Stimulated activated CD8-positive, alpha-beta memory T cell treated with anti-CD3 and anti-CD28 coated beads, Interleukin-4, amount 100 ng/mL, for 48 hours (primary cell): ENCODE results near the gene MDFIC2.
"Not testable (repeated sequence)": the region's sequence is repeated elsewhere in the genome, so short reads cannot be mapped to it uniquely, and the experiment has no call there.

Source experiments
- DNase-seq: peaks from one replicate; pipeline ENCODE4 v3.0.0-alpha.2; 2020

Gene MDFIC2

DNA sequence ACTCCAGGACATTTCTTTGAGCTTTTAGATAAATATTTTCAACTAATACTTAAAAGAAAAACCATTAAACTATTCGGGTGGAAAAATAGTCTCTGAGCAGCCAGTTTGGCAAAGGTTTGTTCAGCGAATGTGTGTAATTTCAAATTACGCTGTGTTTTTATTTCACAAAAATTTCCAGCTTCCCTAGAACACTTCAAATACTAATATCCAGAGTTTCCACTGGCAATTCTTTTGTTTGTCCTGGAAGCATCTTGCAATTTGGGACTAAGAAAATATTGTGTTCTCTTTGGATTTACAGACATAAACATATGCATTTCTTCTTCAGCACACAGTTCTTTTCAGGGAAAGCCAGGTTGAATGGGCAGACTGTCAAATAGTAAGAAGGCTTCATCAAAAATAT is 61.9 kb downstream of the MDFIC2 start:
- DNase-seq = no peak

DNA sequence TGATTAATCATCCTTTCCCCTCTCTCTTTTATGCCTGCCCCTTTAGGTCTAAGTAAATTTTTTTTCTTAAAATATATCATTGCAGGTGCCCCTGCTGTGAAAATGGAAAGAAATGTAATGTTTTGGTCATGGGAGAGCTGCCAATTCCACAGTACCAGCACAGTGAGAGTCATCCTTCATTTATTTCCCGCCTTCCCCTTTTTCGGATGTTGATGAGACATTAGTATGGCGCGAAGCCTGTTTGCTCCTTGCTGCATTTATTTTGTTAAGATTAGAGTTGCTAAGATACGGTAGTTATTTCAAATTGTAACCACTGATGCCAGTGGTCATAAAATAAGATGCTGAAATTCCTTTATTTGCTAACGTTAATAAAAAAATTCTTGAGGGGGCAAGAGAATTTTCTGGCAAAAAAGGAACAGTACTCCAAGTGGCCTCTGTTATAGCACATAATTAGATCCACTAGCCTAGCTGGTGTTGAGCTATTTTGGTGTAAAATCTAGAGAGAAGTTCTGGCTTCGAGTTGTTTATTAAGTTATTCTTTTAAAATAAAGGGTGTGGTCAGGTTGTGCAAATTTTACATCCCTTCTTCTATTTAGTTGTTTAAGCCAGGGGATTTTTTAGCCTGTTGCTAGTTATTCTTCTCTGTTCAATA is 62.8 kb downstream of the MDFIC2 start:
- no peak for DNase-seq

DNA sequence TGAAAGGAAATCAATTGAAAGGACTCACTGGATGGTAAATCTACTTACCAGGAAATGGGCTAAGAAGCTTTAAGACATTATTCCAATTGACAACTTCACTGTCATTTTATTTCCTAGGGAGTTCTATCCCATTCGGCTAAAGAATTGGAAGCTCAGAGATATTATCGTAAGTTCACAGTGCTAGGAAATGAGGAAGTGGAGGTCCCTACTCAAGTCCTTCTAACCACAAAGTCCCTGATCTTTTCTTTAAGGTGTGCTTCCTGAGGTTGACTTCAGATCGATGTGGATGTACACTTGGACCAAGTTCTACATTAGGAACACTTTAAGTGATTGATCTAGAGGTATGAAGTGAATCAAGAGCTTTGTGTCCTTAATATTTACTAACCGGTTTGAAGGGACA is 63.6 kb downstream of the MDFIC2 start:
- DNase-seq = no peak

DNA sequence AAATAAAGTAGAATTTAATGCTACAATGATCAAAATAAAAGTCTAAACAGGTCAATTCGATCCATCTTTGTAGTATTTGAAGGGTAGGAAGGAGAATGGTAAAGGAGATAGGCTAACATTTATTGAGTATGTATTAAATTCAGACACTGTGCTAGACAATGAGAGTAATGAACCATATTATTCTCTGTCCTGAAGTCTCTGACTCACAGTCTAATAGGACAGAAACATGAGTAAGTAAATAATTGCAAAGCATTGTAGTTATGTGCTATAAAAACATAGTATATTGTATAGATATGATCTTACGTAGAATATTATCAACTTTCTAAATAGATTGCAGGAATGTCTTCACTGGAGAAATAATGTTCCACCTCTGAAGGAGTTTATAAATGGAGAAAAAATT is 64.5 kb downstream of the MDFIC2 start:
- no peak for DNase-seq

DNA sequence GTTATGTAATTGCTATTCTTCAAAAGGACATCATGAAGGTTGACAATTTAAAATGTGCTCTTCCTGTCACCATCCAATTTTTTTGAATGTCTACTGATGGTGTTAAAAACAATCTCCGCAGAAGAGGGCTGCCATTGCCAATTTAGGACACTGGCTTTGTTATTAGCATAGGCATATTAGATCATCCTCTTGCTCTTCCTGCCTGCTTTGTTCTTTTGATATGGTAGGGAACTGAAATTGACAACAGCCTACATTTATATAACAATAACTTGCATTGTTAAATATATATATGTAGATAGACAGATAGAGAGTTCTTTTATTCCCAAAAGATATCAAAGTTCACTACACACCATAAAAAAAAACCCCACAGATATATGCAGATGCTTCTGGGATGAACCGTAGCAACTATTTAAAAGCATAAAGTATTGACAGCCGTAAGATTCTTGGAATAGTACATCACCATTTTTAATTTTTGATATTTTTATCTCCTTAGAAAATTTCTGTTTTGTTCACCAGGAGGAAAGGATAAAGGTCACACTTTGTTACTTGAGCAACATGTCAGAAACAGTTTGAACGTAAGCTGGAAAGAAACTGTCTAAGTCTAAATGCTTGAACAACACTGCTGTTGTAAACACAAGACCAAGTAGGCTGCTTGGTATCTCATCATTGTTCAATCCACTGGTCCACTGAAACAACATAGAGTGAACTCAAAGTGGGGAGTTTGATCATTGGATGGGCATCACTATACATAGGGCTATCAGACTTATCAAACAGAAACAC is 66.5 kb downstream of the MDFIC2 start:
- no peak for DNase-seq

DNA sequence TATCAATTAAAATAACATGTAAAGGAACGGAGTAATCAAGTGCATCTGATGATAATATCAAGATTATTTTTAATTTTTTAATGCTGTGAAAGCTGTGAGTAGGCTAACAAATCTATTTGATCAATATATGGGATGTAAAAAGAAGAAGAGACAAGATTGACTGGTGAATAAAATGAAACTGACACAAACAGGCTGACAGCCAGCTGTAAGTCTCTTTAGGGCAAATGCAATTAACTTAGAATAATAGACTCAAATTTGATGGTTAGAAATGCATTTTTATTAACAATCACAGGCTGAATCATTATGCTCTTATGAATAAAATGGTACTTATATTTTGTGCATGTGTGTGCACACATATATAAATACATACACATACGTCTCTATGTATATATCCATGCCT is 68.0 kb downstream of the MDFIC2 start:
- DNase-seq = no peak

DNA sequence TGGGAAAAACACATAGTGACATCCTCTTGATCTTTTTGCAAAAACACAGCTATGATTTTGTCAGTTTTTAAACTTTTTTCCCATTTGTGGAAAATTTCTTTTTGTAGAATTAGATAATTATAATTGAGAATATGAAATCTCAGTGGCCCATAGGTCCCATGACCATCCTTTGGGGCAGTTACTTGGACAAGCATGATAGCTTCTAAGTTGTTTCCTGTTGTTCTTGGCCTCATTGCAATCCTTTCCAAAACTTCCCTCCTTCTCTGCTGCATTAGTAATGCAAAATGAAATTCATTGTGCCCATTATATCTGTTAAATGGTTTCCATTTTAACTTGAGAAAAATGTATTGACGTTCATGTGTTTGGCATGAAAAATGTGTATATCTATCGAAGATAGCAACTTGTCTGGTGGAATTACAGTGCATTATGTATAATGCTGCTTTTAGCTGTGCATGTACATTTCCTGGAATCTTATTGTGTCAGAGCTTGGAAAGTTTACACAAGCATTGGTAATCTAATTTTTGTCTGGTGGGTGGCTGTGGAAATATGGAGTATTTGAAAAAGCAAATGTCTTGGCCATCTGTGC is 70.0 kb downstream of the MDFIC2 start:
- no peak for DNase-seq

DNA sequence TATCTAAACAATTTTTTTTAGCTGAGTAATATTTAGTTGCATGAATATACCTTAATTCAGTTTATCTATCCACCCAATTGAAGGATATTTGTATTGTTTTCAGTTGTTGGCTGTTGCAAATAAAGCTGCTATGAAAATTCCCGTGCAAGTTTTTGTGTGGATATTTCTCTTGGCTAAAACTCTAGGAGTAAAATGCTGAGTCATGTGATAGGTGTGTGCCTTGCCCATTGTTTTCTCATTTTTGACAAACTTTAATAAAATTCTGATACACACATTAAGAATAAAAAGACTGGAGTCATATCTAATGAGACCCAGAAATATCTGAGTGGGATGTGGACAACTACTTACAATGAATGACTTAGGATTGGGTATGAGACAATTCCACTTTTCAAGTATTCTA is 78.6 kb downstream of the MDFIC2 start:
- no peak for DNase-seq

DNA sequence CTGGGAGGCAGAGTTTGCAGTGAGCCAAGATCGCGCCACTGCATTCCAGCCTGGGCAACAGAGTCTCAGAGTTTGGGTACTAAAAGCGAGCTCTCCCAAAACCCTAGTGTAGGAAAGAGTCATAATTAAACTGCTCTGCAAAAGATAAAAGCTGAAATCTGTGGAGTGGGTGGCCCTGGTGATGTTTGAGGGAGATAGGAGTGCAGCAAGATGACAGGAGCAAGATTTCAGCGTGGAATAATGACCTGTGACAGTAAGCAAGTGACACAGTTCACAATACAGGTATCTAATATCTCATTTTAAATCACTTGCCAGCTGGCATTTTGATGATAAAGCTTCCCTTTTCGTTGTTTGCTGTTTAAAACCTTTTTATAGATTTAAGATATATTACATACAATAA is 79.3 kb downstream of the MDFIC2 start:
- no peak for DNase-seq

DNA sequence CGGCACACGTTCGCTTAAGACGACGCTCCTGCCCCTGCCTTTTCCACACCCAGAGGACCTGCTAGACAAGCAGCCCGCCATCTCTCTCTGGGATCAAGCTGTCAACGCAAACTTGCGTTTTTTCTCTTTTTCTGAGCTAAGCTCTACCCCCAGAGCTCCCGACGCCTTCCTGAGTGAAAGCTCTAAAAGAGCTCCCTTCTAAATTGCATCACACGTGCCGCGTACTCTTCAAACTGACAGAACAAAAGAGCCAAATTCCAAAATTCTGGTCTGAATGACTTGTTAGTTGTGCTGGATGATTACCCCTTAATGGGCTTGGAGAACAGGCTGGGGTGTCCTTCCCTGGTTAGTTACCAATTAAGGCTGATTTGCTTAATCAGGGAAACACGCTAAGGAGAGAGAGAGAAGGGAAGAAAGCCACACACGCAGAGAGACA is 81.2 kb downstream of the MDFIC2 start:
- DNase-seq = no peak

DNA sequence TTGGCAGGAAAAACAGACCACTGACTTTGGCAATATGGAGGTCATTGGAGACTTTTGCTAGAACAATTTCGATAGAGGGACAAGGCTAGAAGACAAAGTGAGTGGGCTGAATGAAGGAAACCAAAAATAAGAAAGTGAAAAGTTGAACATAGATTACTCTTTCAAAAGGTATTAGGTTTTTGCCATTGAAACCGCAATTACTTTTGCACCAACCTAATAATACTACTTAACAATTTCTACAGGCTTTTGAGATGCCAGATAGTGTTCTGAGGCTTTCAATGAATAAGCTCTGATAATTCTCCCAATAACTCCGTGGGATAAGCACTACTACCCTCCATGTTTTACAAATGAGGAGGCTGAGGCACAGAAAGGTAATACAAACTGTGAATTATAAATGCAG is 85.0 kb downstream of the MDFIC2 start:
- no peak for DNase-seq

DNA sequence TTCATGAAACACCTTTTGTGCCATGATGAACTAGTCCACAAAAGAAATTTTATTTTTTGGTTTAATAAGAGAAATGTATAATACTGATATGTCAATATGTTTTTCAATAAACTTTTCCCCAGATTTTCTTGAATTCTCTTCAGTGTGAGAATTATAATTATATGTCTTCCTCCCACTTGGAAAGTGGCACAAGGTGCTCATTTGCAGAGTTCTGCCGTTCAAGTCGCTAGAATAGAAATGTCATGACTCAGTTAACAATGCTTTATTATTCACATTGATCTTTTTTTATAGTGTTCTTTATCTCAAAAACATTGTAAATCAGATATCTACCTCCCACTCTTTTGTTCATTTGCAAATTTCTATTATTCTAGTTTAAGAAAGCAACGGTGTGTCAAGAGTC is 87.3 kb downstream of the MDFIC2 start:
- no peak for DNase-seq

DNA sequence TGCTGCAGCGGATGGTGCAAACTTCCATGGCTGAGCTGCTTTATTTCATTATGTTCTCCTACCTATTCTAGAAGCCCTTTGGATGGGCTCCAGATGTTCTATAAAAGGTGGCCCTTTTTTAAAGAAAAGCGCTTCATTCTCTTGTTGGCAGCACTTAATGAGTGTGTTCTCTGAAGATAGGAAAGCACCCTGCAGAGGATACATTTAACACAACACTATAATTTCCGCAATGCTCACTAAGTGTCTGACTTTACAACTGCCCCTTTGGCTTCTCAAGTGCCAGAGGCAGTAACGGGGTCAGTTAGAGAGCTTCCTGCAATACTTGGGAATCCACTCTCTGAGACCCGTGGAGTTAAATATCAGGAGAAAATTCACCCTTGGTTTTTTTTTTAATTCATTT is 88.1 kb downstream of the MDFIC2 start:
- DNase-seq = no peak

DNA sequence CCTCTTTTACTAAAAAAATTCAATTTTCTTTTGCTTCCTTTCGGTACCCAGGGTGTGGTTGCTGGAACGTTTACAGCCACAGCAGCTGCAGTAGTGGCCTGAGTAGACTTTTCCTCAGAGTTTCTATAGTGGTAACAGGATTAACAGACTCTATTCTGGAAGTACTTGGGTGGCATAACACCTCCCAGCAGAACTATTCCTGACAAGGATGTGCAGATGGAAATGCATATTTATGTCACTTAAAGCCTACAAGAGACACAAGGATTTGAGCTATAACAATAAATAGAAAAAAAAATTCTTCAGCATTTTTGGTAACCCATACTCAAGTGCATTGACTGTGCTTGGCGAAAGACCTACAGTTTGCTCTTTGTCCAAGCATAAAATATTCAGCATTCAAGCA is 94.0 kb downstream of the MDFIC2 start:
- DNase-seq = no peak

DNA sequence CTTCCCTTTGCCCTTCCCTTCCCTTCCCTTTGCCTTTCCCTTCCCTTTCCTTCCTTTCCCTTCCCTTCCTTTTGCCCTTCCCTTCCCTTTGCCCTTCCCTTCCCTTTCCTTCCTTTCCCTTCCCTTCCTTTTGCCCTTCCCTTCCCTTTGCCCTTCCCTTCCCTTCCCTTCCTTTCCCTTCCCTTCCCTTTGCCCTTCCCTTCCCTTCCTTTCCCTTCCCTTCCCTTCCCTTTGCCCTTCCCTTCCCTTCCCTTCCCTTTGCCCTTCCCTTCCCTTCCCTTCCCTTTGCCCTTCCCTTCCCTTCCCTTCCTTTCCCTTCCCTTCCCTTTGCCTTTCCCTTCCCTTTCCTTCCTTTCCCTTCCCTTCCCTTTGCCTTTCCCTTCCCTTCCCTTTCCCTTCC is 101.2 kb downstream of the MDFIC2 start:
- DNase-seq = not testable (repeated sequence)

DNA sequence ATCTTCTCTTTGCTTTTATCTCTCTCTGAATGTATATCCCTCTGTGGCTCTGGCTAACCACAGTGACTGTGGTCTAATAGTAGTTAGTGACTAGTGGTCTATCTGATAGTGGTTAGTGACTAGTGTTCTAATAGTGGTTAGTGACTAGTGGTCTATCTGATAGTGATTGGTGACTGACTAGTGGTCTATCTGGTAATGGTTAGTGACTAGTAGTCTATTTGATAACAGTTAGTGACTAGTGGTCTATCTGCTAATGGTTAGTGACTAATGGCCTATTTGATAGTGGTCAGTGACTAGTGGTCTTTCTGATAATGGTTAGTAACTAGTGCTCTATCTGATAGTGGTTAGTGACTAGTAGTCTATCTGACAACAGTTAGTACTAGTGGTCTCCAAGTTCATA is 110.5 kb downstream of the MDFIC2 start:
- no peak for DNase-seq

DNA sequence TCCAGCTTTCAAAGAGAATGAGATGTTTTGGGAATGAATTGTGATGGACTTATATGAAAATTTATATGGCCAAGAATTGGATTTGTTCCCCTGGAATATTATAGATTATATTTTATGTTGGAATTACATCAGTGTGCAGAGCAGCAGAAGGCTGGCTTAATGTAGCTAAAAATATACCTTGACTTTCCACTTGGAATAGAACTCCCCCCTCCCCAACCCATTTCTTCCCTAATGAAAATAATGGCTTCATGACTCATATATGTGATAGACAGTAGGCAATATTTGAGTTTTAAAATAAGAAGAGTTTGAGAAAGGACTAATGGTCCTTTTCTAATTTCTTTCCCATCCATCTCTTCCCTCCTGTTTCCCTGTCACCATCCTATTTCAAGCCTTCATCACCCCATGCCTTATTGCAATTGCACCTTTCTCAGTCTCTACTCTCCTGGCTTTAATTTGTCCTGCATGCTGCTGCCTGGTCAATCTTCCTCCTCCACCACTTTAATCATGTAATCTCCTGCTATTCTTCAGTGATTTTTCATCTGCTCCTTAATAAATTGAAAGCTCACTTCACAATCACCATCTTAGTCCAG is 122.5 kb downstream of the MDFIC2 start:
- DNase-seq = no peak

DNA sequence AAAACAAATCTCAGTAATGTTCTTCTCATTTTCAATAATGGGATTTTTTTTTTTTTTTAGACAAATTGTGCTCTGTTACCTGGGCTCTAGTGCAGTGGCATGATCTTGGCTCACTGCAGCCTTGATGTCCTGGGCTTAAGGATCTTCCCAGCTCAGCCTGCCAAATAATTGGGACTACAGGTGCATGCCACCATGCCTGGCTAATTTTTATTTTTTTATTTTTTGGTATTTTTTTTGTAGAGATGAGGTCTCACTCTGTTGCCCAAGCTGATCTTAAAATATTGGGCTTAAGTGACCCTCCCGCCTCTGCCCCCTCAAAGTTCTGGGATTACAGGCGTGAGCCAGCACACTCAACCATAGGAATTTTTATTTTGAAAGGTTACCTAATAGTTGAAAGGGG is 126.2 kb downstream of the MDFIC2 start:
- no peak for DNase-seq

DNA sequence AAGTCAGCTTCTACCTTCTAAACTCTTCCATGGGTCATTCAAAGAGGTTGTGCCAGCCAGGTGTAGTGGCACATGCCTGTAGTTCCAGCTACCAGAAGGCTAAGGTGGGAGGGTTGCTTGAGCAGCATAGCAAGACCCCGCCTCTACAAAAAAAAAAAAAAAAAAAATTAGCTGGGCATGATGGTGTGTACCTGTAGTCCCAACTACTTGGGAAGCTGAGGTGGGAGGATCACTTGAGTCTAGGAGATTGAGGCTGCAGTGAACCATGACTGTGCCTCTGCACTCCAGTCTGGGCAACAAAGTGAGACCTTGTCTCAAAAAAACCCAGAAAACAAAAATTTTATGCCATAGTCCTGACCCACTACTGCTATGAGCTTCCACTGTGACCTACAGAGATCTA is 126.8 kb downstream of the MDFIC2 start:
- no peak for DNase-seq

DNA sequence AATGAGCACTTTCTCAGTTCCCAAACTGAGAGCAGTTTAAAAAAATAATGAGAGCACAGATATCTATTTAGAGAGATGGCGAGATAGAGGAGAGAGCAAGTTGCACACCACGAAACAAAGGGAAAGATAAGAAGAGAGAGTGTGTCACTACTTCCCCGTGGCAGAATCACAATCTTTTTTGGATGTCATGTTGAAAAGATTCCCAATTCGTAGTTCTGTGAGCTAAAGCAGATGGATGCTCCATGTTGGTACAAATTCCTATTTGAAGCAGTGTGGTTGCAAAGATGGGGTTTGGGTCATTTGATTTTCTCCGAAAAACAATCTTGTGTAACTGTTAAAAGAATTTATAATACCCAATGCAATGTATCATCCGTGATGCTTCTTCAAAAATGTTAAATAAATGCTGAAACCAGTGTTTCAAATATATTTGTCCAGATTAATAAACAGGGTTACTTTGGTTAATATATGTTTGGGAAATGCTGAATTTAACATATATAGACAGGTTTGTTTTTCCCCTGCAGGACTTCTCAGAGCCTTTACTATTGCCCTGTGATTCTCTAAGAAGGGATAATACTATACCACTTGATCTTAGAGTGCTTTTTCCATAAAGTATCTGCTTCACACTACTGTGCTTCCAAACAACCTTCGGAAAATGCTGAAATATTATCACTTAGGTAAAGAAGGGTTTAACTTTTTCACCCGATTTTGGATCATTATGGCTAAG is 128.5 kb downstream of the MDFIC2 start:
- DNase-seq = no peak

DNA sequence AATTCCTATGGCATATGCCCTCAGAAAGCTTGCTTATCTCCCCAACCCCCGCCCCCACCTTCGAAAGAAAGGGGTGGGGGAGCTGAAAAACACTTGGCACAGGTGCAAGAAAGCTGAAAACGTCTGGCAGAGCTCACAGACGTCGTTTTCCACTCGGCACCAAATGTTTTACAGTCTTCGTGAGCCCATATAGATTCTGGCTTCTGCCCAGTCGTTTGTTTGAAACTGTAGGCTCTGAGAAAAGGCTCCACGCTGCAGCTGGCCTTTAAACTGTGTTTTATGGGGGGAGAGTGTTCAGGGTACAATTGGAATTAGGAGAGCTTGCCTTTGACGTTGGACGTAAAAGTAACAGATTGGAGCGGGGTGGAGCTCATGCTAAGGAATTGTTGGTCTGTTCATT is 130.3 kb downstream of the MDFIC2 start:
- no peak for DNase-seq

DNA sequence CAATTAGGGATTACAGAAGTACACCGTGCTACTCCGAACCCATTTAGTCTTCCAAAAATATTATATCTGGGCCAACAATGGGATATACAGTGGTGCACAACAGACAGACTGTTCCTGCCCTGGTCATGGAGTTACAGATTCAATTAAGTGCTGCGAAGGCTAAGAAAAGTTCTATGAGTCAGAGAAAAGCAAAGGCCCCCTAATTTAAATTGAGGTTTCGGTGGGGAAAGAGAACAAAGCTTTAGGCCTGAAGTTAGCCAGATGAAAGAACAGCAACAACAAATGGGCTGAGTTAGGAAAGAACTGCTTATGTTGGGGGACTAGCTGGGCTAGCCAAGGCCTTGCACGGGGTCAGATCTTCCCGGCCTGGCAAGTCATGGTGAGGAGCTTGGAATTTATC is 131.8 kb downstream of the MDFIC2 start:
- DNase-seq = no peak

DNA sequence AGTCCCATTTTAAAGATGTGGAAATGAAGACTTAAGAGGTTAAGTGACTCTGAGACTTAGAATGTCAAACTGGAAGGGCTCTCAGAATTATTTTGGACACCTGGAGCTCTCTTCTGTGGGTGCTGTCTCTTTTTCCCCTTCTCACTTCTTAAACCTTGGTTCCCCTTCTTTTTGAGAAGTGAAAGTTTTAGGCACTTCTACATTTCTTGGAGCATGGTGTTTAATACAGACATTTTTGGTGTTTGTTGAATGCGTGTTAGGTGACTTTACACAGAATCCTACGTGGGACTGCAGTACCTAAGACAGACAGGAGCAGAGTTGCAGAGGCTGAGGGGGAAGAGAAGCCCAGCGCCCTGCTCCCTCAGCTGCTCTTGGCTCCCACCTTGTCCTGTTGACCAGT is 133.3 kb downstream of the MDFIC2 start:
- no peak for DNase-seq
